Fibroblast of peridontal ligament (primary cell): ENCODE measurements around the gene HMGCL.
"Not testable (repeated sequence)": the region's sequence is repeated elsewhere in the genome, so short reads cannot be mapped to it uniquely, and the experiment has no call there.

Experiments used
- DNase-seq: peaks from one replicate; pipeline ENCODE4 v3.0.0-alpha.2; 2010; ENCODE audit errors: extremely low read depth

HMGCL gene

DNA sequence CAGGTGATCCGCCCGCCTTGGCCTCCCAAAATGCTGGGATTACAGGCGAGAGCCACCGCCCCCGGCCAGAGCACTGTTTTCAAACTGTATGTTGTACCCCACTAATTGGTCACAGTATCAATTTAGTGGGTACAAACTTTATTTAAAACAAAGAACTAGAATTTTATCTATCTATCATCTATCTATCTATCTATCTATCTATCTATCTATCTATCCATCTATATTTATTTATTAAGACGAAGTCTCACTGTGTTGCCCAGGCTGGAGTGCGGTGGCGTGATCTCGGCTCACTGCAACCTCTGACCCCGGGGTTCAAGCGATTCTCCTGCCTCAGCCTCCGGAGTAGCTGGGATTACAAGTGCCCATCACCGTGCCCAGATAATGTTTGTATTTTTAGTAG lies 1.4 kb upstream of the HMGCL start:
- DNase-seq, result not testable (repeated sequence)

GRCh38 chr1:23825762-23826522 lies 713 bp upstream of the HMGCL start:
- peak; percentile 7 for DNase-seq

- DNase-seq, result peak; percentile 21
These were observed 536 bp downstream of the HMGCL start for GRCh38 chr1:23824711-23825075.

GRCh38 chr1:23823767-23824166 lies 1.5 kb downstream of the HMGCL start:
- no peak for DNase-seq

DNA sequence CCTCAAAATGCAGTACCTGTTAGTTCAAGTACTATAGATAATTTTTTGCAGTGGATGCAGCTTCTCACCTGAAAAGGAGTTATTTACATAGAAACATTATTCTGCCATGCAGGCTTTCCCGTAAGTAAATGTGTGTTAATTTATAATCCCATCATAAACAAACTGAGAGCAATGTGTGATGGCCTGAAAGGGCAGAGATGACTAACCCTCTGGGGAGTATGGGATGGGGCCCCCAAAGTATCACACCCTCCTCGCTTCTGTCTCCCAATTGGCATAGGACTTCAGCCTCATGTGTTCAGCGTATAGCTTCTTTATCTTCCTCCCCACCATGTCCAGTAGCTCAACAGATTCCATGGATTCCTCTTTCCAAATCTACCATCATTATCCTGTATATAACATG lies 7.6 kb downstream of the HMGCL start:
- no peak for DNase-seq

- no peak for DNase-seq
These were observed 8.3 kb downstream of the HMGCL start for GRCh38 chr1:23816906-23817305.

DNA sequence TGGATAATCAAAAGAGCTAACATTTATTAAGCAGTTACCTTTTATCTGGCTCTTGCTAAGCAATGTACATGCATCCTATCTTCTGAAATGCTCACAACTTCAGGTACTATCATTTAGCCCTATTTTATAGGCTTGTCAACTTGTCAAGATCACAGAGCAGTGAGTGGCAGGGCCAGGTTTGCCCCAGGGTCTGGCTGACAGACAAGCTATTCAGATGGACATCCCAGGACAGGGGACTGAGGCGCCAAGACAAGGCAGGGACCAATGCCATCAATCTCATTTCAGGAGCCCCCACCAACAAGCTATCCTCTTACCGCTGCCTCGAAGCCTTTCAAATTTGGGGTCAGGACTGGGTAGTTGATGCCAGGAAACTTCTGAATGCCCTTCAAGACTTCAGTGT lies 8.9 kb downstream of the HMGCL start:
- no peak for DNase-seq

- no peak for DNase-seq
These were observed 11.2 kb downstream of the HMGCL start for GRCh38 chr1:23814016-23814415.

DNA sequence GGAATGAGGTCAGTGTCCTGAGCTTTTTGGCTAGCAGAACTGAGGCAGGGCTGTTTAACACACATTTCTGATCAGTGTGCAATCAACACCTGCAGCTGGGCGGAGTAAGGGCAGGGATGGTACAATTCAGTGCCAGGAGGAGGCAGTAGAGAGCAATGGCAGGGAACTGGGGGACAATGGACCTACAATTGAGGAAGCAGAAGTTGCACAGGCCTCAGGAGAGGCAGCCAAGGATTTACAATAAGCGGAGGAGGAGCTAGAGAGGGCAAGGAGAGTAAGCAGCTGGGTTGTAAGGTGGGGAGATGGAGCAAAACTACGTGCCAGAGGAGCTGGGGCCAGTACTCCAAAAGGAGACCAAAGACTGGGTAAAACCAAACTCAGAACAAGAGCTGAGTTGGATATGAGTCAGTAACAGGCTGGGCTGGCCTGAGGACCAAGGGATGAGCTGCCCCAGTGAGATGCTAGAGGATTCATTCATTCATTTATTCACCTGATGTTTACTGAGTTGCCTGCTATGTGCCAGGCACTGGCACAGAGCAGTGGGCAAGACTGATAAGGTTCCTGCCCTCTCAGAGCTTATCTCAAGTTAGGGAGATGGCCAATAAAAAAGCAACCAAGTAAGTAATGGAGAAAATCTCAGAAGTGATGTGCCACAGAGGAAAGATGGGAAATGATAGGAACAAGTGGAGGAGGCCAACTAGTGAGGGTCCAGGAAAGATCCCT lies 14.2 kb downstream of the HMGCL start:
- peak; percentile 31 for DNase-seq

GRCh38 chr1:23809751-23810171 lies 15.5 kb downstream of the HMGCL start:
- DNase-seq, result peak; percentile 52

DNA sequence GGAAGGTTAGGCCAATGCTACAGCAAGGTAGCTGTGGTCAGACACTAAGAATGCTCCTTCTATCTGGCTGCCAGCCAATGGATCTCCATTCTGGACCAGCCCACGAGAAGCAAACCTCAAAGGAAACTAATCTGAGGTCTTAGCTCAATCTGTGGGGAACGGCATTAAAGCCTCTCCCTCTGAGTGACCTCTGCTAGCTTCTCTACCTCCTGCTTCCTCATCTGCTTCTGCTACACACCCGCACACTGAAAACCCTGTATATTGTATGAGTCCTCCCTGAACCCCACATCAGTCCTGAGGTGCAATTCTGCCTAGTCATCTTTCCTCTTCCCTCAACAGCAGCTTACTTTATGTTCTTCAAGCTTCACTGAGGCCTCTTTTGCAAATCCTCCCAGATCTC lies 17.8 kb downstream of the HMGCL start:
- DNase-seq, result no peak

DNA sequence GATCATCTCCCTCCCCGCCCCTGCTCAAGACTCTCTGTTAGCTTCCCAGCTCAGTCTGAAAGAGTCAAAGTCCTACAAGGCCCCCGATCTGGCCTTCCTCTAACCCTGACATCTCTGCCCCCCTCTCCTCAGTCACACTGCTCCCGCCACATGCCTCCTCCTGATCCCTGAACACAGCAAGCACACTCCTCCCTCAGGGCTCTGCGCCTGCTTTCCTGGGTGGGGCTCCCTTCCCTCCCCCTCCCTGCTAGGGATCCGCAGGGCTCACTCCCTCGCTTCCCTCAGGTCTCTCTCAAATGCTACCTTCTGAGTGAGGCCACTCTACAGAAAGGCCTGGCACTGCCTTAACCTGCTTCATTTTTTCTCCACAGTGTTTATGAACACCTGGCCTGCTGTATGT lies 18.9 kb downstream of the HMGCL start:
- DNase-seq, result no peak

DNA sequence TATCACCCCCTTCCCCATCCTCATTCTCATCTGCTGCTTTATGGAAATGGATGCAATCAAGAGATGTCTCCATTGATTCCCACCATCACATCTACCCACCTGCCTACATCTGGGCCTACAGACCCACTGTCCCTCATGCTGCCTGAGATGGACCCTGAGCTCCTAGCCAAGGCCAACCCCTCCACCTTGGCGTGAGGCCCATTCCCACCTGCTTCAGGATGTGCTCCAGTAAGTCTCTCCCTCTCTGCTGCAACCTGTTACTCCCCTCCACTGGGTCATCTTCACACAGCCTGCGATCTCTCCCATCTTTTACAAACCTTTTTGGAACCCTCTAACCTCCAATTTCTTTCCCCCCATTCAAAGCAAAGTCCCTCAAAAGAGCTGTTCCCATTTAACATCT lies 20.2 kb downstream of the HMGCL start:
- DNase-seq, result no peak

- no peak for DNase-seq
These were observed 20.9 kb downstream of the HMGCL start for GRCh38 chr1:23804183-23804835.

- no peak for DNase-seq
These were observed 21.6 kb downstream of the HMGCL start for GRCh38 chr1:23803674-23804073.

DNA sequence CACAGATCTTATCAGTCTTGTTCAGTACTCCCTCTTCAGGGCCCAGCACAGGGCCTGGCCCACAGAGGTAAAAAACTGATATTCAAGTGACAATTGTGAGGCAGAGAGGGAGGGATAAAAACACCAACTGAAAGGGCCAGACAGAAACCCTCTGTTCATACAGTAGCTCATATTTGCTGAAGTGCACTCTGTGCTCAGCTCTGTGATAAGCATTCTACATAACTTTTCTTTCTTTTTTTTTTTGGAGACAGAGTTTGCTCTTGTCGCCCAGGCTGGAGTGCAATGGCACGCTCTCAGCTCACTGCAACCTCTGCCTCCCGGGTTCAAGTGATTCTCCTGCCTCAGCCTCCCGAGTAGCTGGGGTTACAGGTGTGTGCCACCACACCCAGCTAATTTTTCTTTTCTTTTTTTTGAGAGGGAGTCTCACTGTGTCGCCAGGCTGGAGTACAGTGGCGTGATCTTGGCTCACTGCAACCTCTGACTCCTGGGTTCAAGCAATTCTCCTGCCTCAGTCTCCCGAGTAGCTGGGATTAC lies 22.4 kb downstream of the HMGCL start:
- DNase-seq, result not testable (repeated sequence)

DNA sequence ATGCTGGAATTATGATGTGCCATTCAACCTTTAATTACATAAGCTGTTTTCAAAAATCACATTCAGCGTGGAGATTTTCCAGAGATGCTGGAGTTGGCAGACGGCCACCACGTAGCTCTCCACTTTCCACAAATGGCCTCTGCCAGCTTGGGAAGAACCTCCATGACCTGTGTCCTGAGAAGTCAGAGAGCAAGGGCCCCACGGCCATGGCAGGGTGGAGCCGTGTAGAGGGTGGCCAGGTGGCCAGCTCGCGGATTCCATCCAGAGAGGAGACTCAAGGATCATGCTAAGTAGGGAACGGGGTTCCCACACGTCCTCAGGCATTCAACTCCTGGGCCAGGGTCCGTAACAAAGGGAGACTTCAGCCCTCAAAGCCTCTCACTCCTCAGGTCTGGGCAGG lies 23.4 kb downstream of the HMGCL start:
- no peak for DNase-seq

GRCh38 chr1:23801338-23801748 lies 23.9 kb downstream of the HMGCL start:
- DNase-seq, result no peak

GRCh38 chr1:23800400-23801337 lies 24.6 kb downstream of the HMGCL start, which contains the start of gene GALE:
Gene GALE (minus strand): TSS chr1:23800754. CDS start chr1:23799007, 1,747 bp downstream.
- peak; percentile 87 for DNase-seq

DNA sequence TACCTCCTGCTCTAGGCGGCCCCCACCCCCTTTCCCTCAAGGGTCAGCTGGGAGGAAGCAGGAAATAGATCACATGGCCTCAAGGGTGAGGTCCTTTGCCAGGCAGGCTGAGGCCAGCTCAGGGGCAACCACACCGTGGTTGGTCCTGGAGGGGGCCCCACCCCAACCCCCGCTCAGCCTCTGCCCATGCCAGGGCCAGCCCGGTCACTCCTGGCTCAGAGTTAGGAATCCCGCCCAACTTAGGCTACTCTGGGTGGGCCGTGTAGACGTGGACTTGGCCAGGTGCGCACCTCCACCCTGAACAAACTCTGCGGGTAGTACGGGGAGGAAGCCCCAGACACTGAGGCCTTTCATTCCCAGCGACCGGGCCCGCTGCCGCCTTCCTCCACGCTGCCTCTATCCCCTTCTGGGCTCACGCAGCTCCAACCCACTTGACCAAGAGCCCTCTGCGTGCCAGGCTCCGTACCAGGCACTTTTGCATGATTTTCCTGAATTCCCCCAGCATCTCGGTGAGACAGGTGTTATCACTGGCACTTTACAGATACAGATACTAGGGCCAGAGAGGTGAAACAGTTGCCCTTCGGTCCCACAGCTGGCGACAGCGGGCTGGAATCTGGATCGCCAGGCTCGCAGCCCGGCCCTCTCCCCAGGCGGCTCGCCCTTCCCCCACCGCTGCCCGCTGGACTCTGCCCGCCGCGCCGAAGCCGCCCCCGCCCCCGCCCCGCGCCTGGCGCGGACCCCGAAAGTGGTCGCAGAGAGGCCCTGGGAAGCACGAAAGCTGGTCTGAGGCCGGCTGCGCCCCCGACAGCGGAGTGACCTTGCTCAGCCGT lies 25.4 kb downstream of the HMGCL start:
- DNase-seq, result no peak

DNA sequence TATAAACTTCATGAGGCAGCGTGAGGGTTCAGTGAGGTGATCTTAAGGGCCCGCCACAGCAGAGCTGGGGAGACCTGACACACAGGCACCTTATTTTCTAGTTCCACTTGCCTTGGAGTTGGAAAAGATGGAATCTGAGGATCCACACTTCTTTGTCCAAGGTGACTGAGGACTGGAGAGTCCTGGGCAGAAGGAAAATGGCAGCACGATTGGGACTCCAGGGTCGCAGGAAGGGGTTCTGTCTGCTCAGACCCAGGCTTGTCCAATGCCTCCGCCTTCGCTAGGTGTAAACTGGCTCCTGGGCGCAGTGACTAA lies 26.0 kb downstream of the HMGCL start:
- DNase-seq, result no peak
